Neural cell (in vitro differentiated cells): ENCODE results near the gene ISCU. TPM values are rescaled to one million over a fixed set of nuclear protein-coding genes. Genes with fewer than 3 reads are reported as not detected.

Experiments used
- H2AFZ ChIP-seq: fragments of 200-600, 300-800 bp; sonication (generic), shearing (Covaris generic); 2 replicates; pipeline ENCODE4 v1.6.0; 2014; ENCODE audit warnings: low read depth, mild to moderate bottlenecking, antibody characterized with exemption, low read length, moderate library complexity
- H3F3A ChIP-seq: fragments of 200-600 bp; shearing (Covaris generic); 2 replicates; pipeline ENCODE4 v1.6.1; 2016; ENCODE audit warnings: mild to moderate bottlenecking, moderate library complexity, mixed read lengths, antibody characterized with exemption, low read length; ENCODE audit not compliant: insufficient read depth, poor library complexity, severe bottlenecking
- H3K27ac ChIP-seq: fragments of 200-600, 300-800 bp; sonication (generic), shearing (Covaris generic); 2 replicates; pipeline ENCODE4 v1.5.1; 2014; ENCODE audit warnings: mild to moderate bottlenecking, low read length, moderate library complexity
- H3K27me3 ChIP-seq: fragments of 300-800, 200-600 bp; sonication (generic), shearing (Covaris generic); 2 replicates; pipeline ENCODE4 v1.6.0; 2014; ENCODE audit warnings: mild to moderate bottlenecking, low read depth, low read length, moderate library complexity; ENCODE audit not compliant: insufficient read depth
- H3K36me3 ChIP-seq: fragments of 300-800, 200-600 bp; sonication (generic), shearing (Covaris generic); 2 replicates; pipeline ENCODE4 v1.5.1; 2014; ENCODE audit warnings: mild to moderate bottlenecking, antibody characterized with exemption, low read length, moderate library complexity; ENCODE audit not compliant: insufficient read depth
- H3K4me2 ChIP-seq: fragments of 300-800, 200-600 bp; sonication (generic), shearing (Covaris generic); 2 replicates; pipeline ENCODE4 v1.6.0; 2014; ENCODE audit warnings: mild to moderate bottlenecking, low read length
- H3K4me3 ChIP-seq: fragments of 300-800, 200-600 bp; sonication (generic), shearing (Covaris generic); 2 replicates; pipeline ENCODE4 v1.5.1; 2014; ENCODE audit warnings: mild to moderate bottlenecking, low read length, moderate library complexity
- H3K79me2 ChIP-seq: fragments of 200-600 bp; shearing (Covaris generic); replicated peaks from 2 replicates; pipeline ENCODE4 v1.6.0; 2014; ENCODE audit warnings: mild to moderate bottlenecking, low read length, moderate library complexity; ENCODE audit not compliant: insufficient read depth
- H3K9ac ChIP-seq: fragments of 300-800, 200-600 bp; sonication (generic), shearing (Covaris generic); 2 replicates; pipeline ENCODE4 v1.6.1; 2016; ENCODE audit warnings: mild to moderate bottlenecking, low read length, mixed read lengths
- H3K9me2 ChIP-seq: fragments of 200-600 bp; shearing (Covaris generic); 2 replicates; pipeline ENCODE4 v1.6.1; 2016; ENCODE audit warnings: mild to moderate bottlenecking, low read length, mixed read lengths; ENCODE audit not compliant: insufficient read depth
- H3K9me3 ChIP-seq: fragments of 200-600, 300-800 bp; sonication (generic), shearing (Covaris generic); 2 replicates; pipeline ENCODE4 v1.6.1; 2016; ENCODE audit warnings: mild to moderate bottlenecking, mixed run types, low read length, moderate library complexity, mixed read lengths
- H4K20me1 ChIP-seq: fragments of 200-600 bp; shearing (Covaris generic); 2 replicates; pipeline ENCODE4 v1.6.1; 2016; ENCODE audit warnings: mild to moderate bottlenecking, mixed run types; ENCODE audit not compliant: insufficient read depth
- EP300 ChIP-seq: fragments of 450-650 bp; conservative IDR thresholded peaks from 2 replicates; pipeline ENCODE4 v1.6.1; 2014; ENCODE audit warnings: antibody characterized with exemption, mild to moderate bottlenecking, moderate library complexity; ENCODE audit not compliant: poor library complexity, severe bottlenecking
- EZH2 ChIP-seq: fragments of 200-600, 300-800 bp; shearing (Covaris generic), sonication (generic); IDR thresholded peaks from 2 replicates; pipeline ENCODE4 v1.6.1; 2014; ENCODE audit warnings: antibody characterized with exemption, low read length, borderline replicate concordance, mild to moderate bottlenecking; ENCODE audit not compliant: insufficient read depth, poor library complexity, severe bottlenecking
- MXI1 ChIP-seq: fragments of 450-650 bp; conservative IDR thresholded peaks from 2 replicates; pipeline ENCODE4 v1.6.1; 2014; ENCODE audit warnings: antibody characterized with exemption, mild to moderate bottlenecking; ENCODE audit not compliant: poor library complexity, severe bottlenecking
- POLR2AphosphoS5 ChIP-seq: IDR thresholded peaks from 2 replicates; pipeline ENCODE4 v1.6.1; 2012
- RAD21 ChIP-seq: fragments of 450-650 bp; conservative IDR thresholded peaks from 2 replicates; pipeline ENCODE4 v1.6.1; 2014; ENCODE audit warnings: antibody characterized with exemption, mild to moderate bottlenecking, moderate library complexity
- SMC3 ChIP-seq: fragments of 450-650 bp; conservative IDR thresholded peaks from 2 replicates; pipeline ENCODE4 v1.6.1; 2014; ENCODE audit warnings: antibody characterized with exemption, mild to moderate bottlenecking, moderate library complexity; ENCODE audit not compliant: poor library complexity
- TAF1 ChIP-seq: IDR thresholded peaks from 2 replicates; pipeline ENCODE4 v1.6.1; 2012; ENCODE audit warnings: low read depth
- polyA plus RNA-seq: library from polyadenylated mRNA; depleted of rRNA; stranded (reverse); fragments of >200 nt; gene quantifications from 2 replicates; pipeline ENCODE4 v1.2.3, GENCODE V29; 2014
- TF ChIP-seq, protein P1 (sequence below): fragments of 450-650 bp; IDR thresholded peaks from 2 replicates; pipeline ENCODE4 v1.5.1; 2014; ENCODE audit warnings: antibody characterized with exemption, mild to moderate bottlenecking, moderate library complexity; ENCODE audit not compliant: poor library complexity, severe bottlenecking
- TF ChIP-seq, protein P2 (sequence below): IDR thresholded peaks from 2 replicates; pipeline ENCODE4 v1.6.1; 2012; ENCODE audit warnings: borderline replicate concordance

The ISCU gene
- polyA plus RNA-seq, 1 donor from 2014 or later: 164 TPM

DNA sequence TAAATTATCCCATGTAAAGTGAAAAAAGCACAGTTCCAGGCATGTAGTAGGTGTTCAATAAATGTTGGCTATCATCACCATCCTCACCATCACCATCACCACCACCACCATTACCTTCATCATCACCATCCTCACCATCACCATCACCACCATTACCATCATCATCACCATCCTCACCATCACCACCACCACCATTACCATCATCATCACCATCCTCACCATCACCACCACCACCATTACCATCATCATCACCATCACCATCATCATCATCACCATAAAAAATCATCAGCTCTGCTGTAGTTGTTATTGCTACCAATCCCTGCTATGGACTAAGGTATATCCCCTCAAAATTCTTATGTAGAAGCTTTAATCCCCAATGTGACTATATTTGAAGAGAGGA lies 15.1 kb downstream of the ISCU start:
- Histone ChIP-seq H3K79me2 (no peaks in the 10 kb centered on the region), H4K20me1 (no peaks in the 10 kb centered on the region), H3K9me3 (no peaks in the 10 kb centered on the region), H3F3A (no peaks in the 10 kb centered on the region), H3K27ac (no peak overlapping the region), H3K36me3 (no peaks in the 10 kb centered on the region), H3K9ac (no peak overlapping the region), H2AFZ (no peak overlapping the region), H3K27me3 (no peaks in the 10 kb centered on the region), H3K9me2 (no peaks in the 10 kb centered on the region), H3K4me3 (no peak overlapping the region), H3K4me2 (no peak overlapping the region)
- no peak for TF ChIP-seq TAF1
- no peak for TF ChIP-seq SMC3
- no peak for TF ChIP-seq EP300
- TF ChIP-seq, protein P1, sequence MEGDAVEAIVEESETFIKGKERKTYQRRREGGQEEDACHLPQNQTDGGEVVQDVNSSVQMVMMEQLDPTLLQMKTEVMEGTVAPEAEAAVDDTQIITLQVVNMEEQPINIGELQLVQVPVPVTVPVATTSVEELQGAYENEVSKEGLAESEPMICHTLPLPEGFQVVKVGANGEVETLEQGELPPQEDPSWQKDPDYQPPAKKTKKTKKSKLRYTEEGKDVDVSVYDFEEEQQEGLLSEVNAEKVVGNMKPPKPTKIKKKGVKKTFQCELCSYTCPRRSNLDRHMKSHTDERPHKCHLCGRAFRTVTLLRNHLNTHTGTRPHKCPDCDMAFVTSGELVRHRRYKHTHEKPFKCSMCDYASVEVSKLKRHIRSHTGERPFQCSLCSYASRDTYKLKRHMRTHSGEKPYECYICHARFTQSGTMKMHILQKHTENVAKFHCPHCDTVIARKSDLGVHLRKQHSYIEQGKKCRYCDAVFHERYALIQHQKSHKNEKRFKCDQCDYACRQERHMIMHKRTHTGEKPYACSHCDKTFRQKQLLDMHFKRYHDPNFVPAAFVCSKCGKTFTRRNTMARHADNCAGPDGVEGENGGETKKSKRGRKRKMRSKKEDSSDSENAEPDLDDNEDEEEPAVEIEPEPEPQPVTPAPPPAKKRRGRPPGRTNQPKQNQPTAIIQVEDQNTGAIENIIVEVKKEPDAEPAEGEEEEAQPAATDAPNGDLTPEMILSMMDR: no peak
- no peak for TF ChIP-seq EZH2
- TF ChIP-seq, protein P2, sequence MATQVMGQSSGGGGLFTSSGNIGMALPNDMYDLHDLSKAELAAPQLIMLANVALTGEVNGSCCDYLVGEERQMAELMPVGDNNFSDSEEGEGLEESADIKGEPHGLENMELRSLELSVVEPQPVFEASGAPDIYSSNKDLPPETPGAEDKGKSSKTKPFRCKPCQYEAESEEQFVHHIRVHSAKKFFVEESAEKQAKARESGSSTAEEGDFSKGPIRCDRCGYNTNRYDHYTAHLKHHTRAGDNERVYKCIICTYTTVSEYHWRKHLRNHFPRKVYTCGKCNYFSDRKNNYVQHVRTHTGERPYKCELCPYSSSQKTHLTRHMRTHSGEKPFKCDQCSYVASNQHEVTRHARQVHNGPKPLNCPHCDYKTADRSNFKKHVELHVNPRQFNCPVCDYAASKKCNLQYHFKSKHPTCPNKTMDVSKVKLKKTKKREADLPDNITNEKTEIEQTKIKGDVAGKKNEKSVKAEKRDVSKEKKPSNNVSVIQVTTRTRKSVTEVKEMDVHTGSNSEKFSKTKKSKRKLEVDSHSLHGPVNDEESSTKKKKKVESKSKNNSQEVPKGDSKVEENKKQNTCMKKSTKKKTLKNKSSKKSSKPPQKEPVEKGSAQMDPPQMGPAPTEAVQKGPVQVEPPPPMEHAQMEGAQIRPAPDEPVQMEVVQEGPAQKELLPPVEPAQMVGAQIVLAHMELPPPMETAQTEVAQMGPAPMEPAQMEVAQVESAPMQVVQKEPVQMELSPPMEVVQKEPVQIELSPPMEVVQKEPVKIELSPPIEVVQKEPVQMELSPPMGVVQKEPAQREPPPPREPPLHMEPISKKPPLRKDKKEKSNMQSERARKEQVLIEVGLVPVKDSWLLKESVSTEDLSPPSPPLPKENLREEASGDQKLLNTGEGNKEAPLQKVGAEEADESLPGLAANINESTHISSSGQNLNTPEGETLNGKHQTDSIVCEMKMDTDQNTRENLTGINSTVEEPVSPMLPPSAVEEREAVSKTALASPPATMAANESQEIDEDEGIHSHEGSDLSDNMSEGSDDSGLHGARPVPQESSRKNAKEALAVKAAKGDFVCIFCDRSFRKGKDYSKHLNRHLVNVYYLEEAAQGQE: no peak
- no peak for TF ChIP-seq RAD21
- TF ChIP-seq POLR2AphosphoS5: no peak
- TF ChIP-seq MXI1: no peak

DNA sequence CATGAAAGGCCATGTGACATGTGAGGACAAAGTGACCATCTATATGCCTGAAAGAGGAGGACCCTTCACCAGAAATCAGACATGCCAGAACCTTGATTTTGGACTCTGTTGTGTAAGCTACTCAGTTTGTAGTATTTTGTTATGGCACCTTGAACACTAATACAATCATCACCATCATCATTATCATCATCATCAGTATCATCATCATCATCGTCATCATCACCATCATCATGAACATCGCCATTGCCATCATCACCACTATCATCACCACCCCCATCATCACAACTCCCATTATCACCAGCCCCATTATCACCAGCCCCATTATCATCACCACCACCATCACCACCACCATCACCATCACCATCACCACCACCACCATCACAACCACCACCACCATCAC lies 15.9 kb downstream of the ISCU start:
- Histone ChIP-seq H3K9me3 (no peaks in the 10 kb centered on the region), H3K4me2 (no peak overlapping the region), H2AFZ (no peak overlapping the region), H3K9me2 (no peaks in the 10 kb centered on the region), H3F3A (no peaks in the 10 kb centered on the region), H3K9ac (no peak overlapping the region), H3K79me2 (no peaks in the 10 kb centered on the region), H3K4me3 (no peak overlapping the region), H3K27me3 (no peaks in the 10 kb centered on the region), H4K20me1 (no peaks in the 10 kb centered on the region), H3K27ac (no peak overlapping the region), H3K36me3 (no peaks in the 10 kb centered on the region)
- no peak for TF ChIP-seq POLR2AphosphoS5
- TF ChIP-seq EP300: no peak
- no peak for TF ChIP-seq MXI1
- no peak for TF ChIP-seq EZH2
- TF ChIP-seq, protein P1: no peak
- TF ChIP-seq, protein P2: no peak
- no peak for TF ChIP-seq SMC3
- no peak for TF ChIP-seq RAD21
- no peak for TF ChIP-seq TAF1
